Lower lobe of right lung (tissue), 2 donors: ENCODE results near the gene RRAS. TPM values are rescaled to one million over a fixed set of nuclear protein-coding genes. Genes with fewer than 3 reads are reported as not detected.
"Not testable (repeated sequence)": the region's sequence is repeated elsewhere in the genome, so short reads cannot be mapped to it uniquely, and the experiment has no call there.

Source experiments
- ATAC-seq, 2 donors: fragments of 200-7000 bp; cut with Tn5 transposase; one replicate each; pipeline ENCODE4 v1.9.1; 2020 to 2022; ENCODE audit warnings: mild to moderate bottlenecking in 2 of 2, moderate library complexity in 2 of 2
- DNase-seq: peaks from one replicate; pipeline ENCODE4 v3.0.0-alpha.2; 2020
- H3K27ac ChIP-seq: fragments of 200-600 bp; one replicate; pipeline ENCODE4 v1.8.0; 2022
- H3K27me3 ChIP-seq: fragments of 200-600 bp; one replicate; pipeline ENCODE4 v1.8.0; 2022; ENCODE audit warnings: low read depth
- H3K36me3 ChIP-seq: fragments of 200-600 bp; one replicate; pipeline ENCODE4 v1.8.0; 2022; ENCODE audit warnings: mild to moderate bottlenecking
- H3K4me1 ChIP-seq: fragments of 200-600 bp; one replicate; pipeline ENCODE4 v1.8.0; 2022
- H3K4me3 ChIP-seq: fragments of 200-600 bp; one replicate; pipeline ENCODE4 v1.8.0; 2022; ENCODE audit warnings: mild to moderate bottlenecking
- H3K9me3 ChIP-seq: fragments of 200-600 bp; one replicate; pipeline ENCODE4 v1.8.0; 2022
- CTCF ChIP-seq: fragments of 200-600 bp; IDR thresholded peaks from one replicate; pipeline ENCODE4 v1.8.0; 2022; ENCODE audit warnings: antibody characterized with exemption, mild to moderate bottlenecking
- intact Hi-C: fragments of 100-400 bp; cut with DNase I; formaldehyde crosslinking; loops from one replicate; pipeline ENCODE4 v1.11.0; 2022
- total RNA-seq: library from RNA; stranded (reverse); fragmentation: NEBNext Ultra II Directional; extraction: Animal tissue kit (Norgen Biotek cat#: 25700); gene quantifications from one replicate; pipeline ENCODE4 v1.2.1, GENCODE V29; 2021
- donor health status: DM: no; HTN: yes; CAD: no; lungs with severe emphysema.

Gene RRAS
- total RNA-seq, 1 donor from 2014 or later, result 114 TPM

- no peaks in the 10 kb centered on the region for H3K9me3 ChIP-seq
- peaks cover 39% of the 10 kb centered on the region for H3K36me3 ChIP-seq
- DNase-seq (no peak), ATAC-seq (peak; percentile 80 to 91)
- no peaks in the 10 kb centered on the region for H3K27me3 ChIP-seq
- H3K4me3 ChIP-seq, result no peak overlapping the region
- H3K27ac ChIP-seq, result no peak overlapping the region
- peaks cover 6% of the 10 kb centered on the region for H3K4me1 ChIP-seq
- no peak for TF ChIP-seq CTCF
- intact Hi-C loops, result no loop called here
These were observed 13.7 kb downstream of the RRAS start for GRCh38 chr19:49626226-49626625.

GRCh38 chr19:49624967-49625910 is 14.7 kb downstream of the RRAS start:
- no peak for TF ChIP-seq CTCF
- peaks cover 43% of the 10 kb centered on the region for H3K36me3 ChIP-seq
- DNase-seq (no peak), ATAC-seq (peak in 1 of 2 donors; percentile 22)
- intact Hi-C loops, result no loop called here
- H3K4me3 ChIP-seq, result no peak overlapping the region
- no peak overlapping the region for H3K27ac ChIP-seq
- H3K27me3 ChIP-seq, result no peaks in the 10 kb centered on the region
- H3K9me3 ChIP-seq, result no peaks in the 10 kb centered on the region
- no peaks in the 10 kb centered on the region for H3K4me1 ChIP-seq

GRCh38 chr19:49617860-49618259 is 22.1 kb downstream of the RRAS start:
- H3K27ac ChIP-seq, DNase-seq, ATAC-seq, intact Hi-C loops, H3K4me1 ChIP-seq, H3K9me3 ChIP-seq, H3K27me3 ChIP-seq, H3K4me3 ChIP-seq: not testable (repeated sequence)
- peaks cover 72% of the 10 kb centered on the region for H3K36me3 ChIP-seq

- Histone ChIP-seq H3K36me3 (peaks cover 66% of the 10 kb centered on the region), H3K27me3 (no peaks in the 10 kb centered on the region), H3K27ac (no peak overlapping the region), H3K9me3 (no peaks in the 10 kb centered on the region), H3K4me3 (no peak overlapping the region), H3K4me1 (peaks cover 11% of the 10 kb centered on the region)
- TF ChIP-seq CTCF, result no peak
- ATAC-seq (no peak), DNase-seq (no peak)
- intact Hi-C loops, result no loop called here
These were observed 23.0 kb downstream of the RRAS start for GRCh38 chr19:49616945-49617344.

GRCh38 chr19:49616532-49616931 is 23.4 kb downstream of the RRAS start:
- H3K4me1 ChIP-seq, result peaks cover 11% of the 10 kb centered on the region
- DNase-seq (no peak), ATAC-seq (no peak)
- no peak overlapping the region for H3K4me3 ChIP-seq
- H3K9me3 ChIP-seq, result no peaks in the 10 kb centered on the region
- no peaks in the 10 kb centered on the region for H3K27me3 ChIP-seq
- peaks cover 62% of the 10 kb centered on the region for H3K36me3 ChIP-seq
- H3K27ac ChIP-seq, result no peak overlapping the region
- intact Hi-C loops, result no loop called here
- TF ChIP-seq CTCF, result no peak

- Histone ChIP-seq H3K36me3 (peaks cover 64% of the 10 kb centered on the region), H3K27ac (no peak overlapping the region)
- intact Hi-C loops, result no loop called here
These were observed 24.1 kb downstream of the RRAS start for GRCh38 chr19:49615861-49616260.

More at GRCh38 chr19:49615861-49616260, 24.1 kb downstream of the RRAS start:
- Histone ChIP-seq H3K4me3 (no peak overlapping the region), H3K9me3 (no peaks in the 10 kb centered on the region), H3K4me1 (peaks cover 11% of the 10 kb centered on the region), H3K27me3 (no peaks in the 10 kb centered on the region)
- no peak for TF ChIP-seq CTCF
- DNase-seq (no peak), ATAC-seq (no peak)
